Ovary (tissue), 9 donors: ENCODE data around the gene DMRTA2. TPM values are rescaled to one million over a fixed set of nuclear protein-coding genes. Genes with fewer than 3 reads are reported as not detected.
"Not testable (repeated sequence)": the region's sequence is repeated elsewhere in the genome, so short reads cannot be mapped to it uniquely, and the experiment has no call there.

ENCODE experiments used
- DNase-seq, 5 donors: peaks; one replicate each; pipeline ENCODE4 v3.0.0-alpha.2; 2019 to 2020
- H3K27ac ChIP-seq, 2 donors: fragments of 200-600 bp; one replicate each; pipeline versions ENCODE4 v1.5.1 to v1.8.0; 2019 to 2022
- H3K27me3 ChIP-seq: fragments of 200-600 bp; one replicate; pipeline ENCODE4 v1.8.0; 2022
- H3K36me3 ChIP-seq: fragments of 200-600 bp; sonication (generic); one replicate; pipeline ENCODE4 v1.5.1; 2019
- H3K4me1 ChIP-seq: one replicate; pipeline ENCODE4 v1.8.1; 2013; ENCODE audit warnings: mild to moderate bottlenecking, moderate library complexity; ENCODE audit not compliant: insufficient read depth
- H3K4me3 ChIP-seq: fragments of 200-600 bp; sonication (generic); one replicate; pipeline ENCODE4 v1.5.1; 2017
- H3K9me3 ChIP-seq, 2 donors: fragments of 200-600 bp in 1 of 2; sonication (generic) in 1 of 2; one replicate each; pipeline versions ENCODE4 v1.5.1 to v1.8.1; 2013 to 2019; ENCODE audit warnings: mild to moderate bottlenecking in 1 of 2, moderate library complexity in 1 of 2
- CTCF ChIP-seq, 3 donors: fragments of 450-650 bp in 2 of 3; fragments of 200-600 bp in 1 of 3; IDR thresholded peaks; one replicate each; pipeline versions ENCODE4 v1.5.1 to v1.8.0; 2016 to 2022; ENCODE audit warnings: antibody characterized with exemption in 3 of 3, mild to moderate bottlenecking in 1 of 3
- EP300 ChIP-seq: sonication (generic); formaldehyde crosslinking; IDR thresholded peaks from one replicate; pipeline ENCODE4 v1.6.1; 2017; ENCODE audit warnings: antibody characterized with exemption
- POLR2A ChIP-seq: fragments of 450-650 bp; IDR thresholded peaks from one replicate; pipeline ENCODE4 v1.6.1; 2017; ENCODE audit warnings: antibody characterized with exemption, mild to moderate bottlenecking, moderate library complexity
- WGBS, 3 donors: extraction: QIAGEN DNeasy Blood & Tissue Kit in 1 of 3; methylation state at CpG; one replicate each; pipeline versions ENCODE4 v1.1.5 to v1.1.7; 2013 to 2017; 5-methylcytosine and 5-hydroxymethylcytosine counted together
- intact Hi-C, 4 donors: fragments of 100-400 bp; cut with DNase I; formaldehyde crosslinking; loops; one replicate each; pipeline versions ENCODE4 v1.11.0 to v1.15.1; 2022 to 2023
- polyA plus RNA-seq, 2 donors: library from polyadenylated mRNA; stranded (reverse); fragments of 200-250 nt in 1 of 2; fragments of 350-450 nt in 1 of 2; fragmentation: Illumina TruSeq in 1 of 2; extraction: RNeasy Lipid Tissue Mini Kit (QIAGEN cat#74804) in 1 of 2; gene quantifications; one replicate each; pipeline ENCODE4 v1.2.3, GENCODE V29; 2013 to 2014
- total RNA-seq, 7 donors: library from RNA; depleted of rRNA in 2 of 7; stranded (reverse); fragments of >200 nt in 2 of 7; fragmentation: NEBNext Ultra II Directional in 3 of 7; extraction: Animal tissue kit (Norgen Biotek cat#: 25700) in 3 of 7; gene quantifications; one replicate each; pipeline versions ENCODE4 v1.1.0 to v1.2.4, GENCODE V29; 2016 to 2023
- donor health status: DM: no; HTN: no; CAD: no; lungs with moderate emphysema.
- donor health status: DM: no; HTN: no; CAD: no.
- donor health status: Bipolar disorder and iron deficiency.
- donor health status: DM: yes; HTN: yes; CAD: no.
- donor health status: DM: no; HTN: no; CAD: no.
- donor health status: DM: yes; HTN: yes; CAD: no.

DMRTA2 gene
- total and polyA plus RNA-seq, 9 donors, result 0.11 TPM; not detected in 8

- H3K27me3 ChIP-seq, result peaks cover 10% of the 10 kb centered on the region
- no peak overlapping the region for H3K27ac ChIP-seq
- no peaks in the 10 kb centered on the region for H3K36me3 ChIP-seq
- no peak overlapping the region for H3K4me3 ChIP-seq
- no peaks in the 10 kb centered on the region for H3K9me3 ChIP-seq
- H3K4me1 ChIP-seq, result peaks cover 1% of the 10 kb centered on the region
- TF ChIP-seq EP300 (no peak), CTCF (IDR thresholded peaks at IDR 0.05) (no peak), POLR2A (no peak)
- intact Hi-C loops, result no loop called here
- 34 to 36% (median 35%) methylated on average over 7 of the region's 7 CpGs for WGBS, 3 donors
- DNase-seq, result no peak
Measured at GRCh38 chr1:50414853-50415234, 8.4 kb downstream of the DMRTA2 start.

- Histone ChIP-seq H3K27ac (no peak overlapping the region), H3K4me1 (peaks cover 1% of the 10 kb centered on the region), H3K9me3 (no peaks in the 10 kb centered on the region), H3K4me3 (no peak overlapping the region), H3K36me3 (no peaks in the 10 kb centered on the region), H3K27me3 (peaks cover 2% of the 10 kb centered on the region)
- no peak for TF ChIP-seq POLR2A
- TF ChIP-seq EP300, result no peak
- TF ChIP-seq CTCF (IDR thresholded peaks at IDR 0.05), result no peak
- 74 to 93% (median 89%) methylated on average over 1 of the region's 1 CpG for WGBS, 3 donors
- no peak for DNase-seq
- intact Hi-C loops, result no loop called here
Measured at GRCh38 chr1:50412813-50413476, 10.3 kb downstream of the DMRTA2 start.

GRCh38 chr1:50405814-50406213, 17.4 kb downstream of the DMRTA2 start:
- 62 to 75% (median 74%) methylated on average over 4 of the region's 4 CpGs for WGBS, 3 donors
- no peak for TF ChIP-seq POLR2A
- TF ChIP-seq EP300, result no peak
- TF ChIP-seq CTCF (IDR thresholded peaks at IDR 0.05), result no peak

GRCh38 chr1:50393522-50394120, 29.6 kb downstream of the DMRTA2 start:
- intact Hi-C loops, result no loop called here
- 46 to 68% (median 63%) methylated on average over 2 of the region's 2 CpGs for WGBS, 3 donors

More at GRCh38 chr1:50405814-50406213, 17.4 kb downstream of the DMRTA2 start:
- H3K4me1 ChIP-seq, result no peaks in the 10 kb centered on the region
- H3K9me3 ChIP-seq, result no peaks in the 10 kb centered on the region
- H3K36me3 ChIP-seq, result no peaks in the 10 kb centered on the region
- H3K27me3 ChIP-seq, result no peaks in the 10 kb centered on the region
- DNase-seq, result no peak
- no peak overlapping the region for H3K4me3 ChIP-seq
- H3K27ac ChIP-seq, result no peak overlapping the region
- intact Hi-C loops, result no loop called here

GRCh38 chr1:50381551-50381950, 41.7 kb downstream of the DMRTA2 start:
- DNase-seq, H3K9me3 ChIP-seq, H3K4me3 ChIP-seq, H3K27ac ChIP-seq, intact Hi-C loops, H3K36me3 ChIP-seq, H3K4me1 ChIP-seq, H3K27me3 ChIP-seq: not testable (repeated sequence)
- 90 to 95% methylated on average over 2 to 31 of the region's 33 CpGs; no CpG with 5 or more reads in 1 of the 3 donors for WGBS, 3 donors

More at GRCh38 chr1:50393522-50394120, 29.6 kb downstream of the DMRTA2 start:
- no peak for TF ChIP-seq EP300
- no peak for TF ChIP-seq CTCF (IDR thresholded peaks at IDR 0.05)
- TF ChIP-seq POLR2A, result no peak
- Histone ChIP-seq H3K9me3 (no peaks in the 10 kb centered on the region), H3K4me1 (no peaks in the 10 kb centered on the region), H3K4me3 (no peak overlapping the region), H3K36me3 (no peaks in the 10 kb centered on the region), H3K27me3 (no peaks in the 10 kb centered on the region), H3K27ac (no peak overlapping the region)
- DNase-seq, result no peak
